Measurements from ENCODE around the gene SPIRE1.

DNA sequence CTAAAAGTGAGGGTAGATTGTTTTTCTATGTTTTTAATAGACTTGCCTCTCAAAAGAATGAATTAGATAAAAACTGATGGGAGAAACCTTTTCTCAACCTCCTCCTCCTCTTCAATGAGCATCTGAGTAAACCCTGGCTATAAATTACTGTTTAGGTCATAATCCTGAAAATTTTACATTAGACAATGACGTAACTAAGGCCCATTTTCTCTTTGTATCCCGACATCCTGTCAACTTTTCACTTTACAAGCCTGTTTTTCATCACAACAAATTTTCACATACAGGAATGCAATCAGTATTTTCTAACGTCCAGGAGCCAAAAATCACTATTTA lies 1.3 kb downstream of the SPIRE1 start:
- TF ChIP-seq, protein P1, sequence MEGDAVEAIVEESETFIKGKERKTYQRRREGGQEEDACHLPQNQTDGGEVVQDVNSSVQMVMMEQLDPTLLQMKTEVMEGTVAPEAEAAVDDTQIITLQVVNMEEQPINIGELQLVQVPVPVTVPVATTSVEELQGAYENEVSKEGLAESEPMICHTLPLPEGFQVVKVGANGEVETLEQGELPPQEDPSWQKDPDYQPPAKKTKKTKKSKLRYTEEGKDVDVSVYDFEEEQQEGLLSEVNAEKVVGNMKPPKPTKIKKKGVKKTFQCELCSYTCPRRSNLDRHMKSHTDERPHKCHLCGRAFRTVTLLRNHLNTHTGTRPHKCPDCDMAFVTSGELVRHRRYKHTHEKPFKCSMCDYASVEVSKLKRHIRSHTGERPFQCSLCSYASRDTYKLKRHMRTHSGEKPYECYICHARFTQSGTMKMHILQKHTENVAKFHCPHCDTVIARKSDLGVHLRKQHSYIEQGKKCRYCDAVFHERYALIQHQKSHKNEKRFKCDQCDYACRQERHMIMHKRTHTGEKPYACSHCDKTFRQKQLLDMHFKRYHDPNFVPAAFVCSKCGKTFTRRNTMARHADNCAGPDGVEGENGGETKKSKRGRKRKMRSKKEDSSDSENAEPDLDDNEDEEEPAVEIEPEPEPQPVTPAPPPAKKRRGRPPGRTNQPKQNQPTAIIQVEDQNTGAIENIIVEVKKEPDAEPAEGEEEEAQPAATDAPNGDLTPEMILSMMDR (conservative IDR thresholded peaks at IDR 0.05; ENCODE audit: low read depth, low read length): no peak
- TF ChIP-seq BHLHE40 (IDR thresholded peaks at IDR 0.05; ENCODE audit: low read depth, low read length) (no peak), RCOR1 (IDR thresholded peaks at IDR 0.05; ENCODE audit: insufficient replicate concordance, low read length) (no peak), MAFK (IDR thresholded peaks at IDR 0.05; ENCODE audit: low read depth, low read length) (no peak)

Measured in IMR-90 (cell line).